Measurements from ENCODE around the gene SOST. TPM values are rescaled to one million over a fixed set of nuclear protein-coding genes. Genes with fewer than 3 reads are reported as not detected.

SOST gene
- total and polyA plus RNA-seq, 2 donors (not counting 1 experiment from before 2014, with no cell fraction given): not detected

DNA sequence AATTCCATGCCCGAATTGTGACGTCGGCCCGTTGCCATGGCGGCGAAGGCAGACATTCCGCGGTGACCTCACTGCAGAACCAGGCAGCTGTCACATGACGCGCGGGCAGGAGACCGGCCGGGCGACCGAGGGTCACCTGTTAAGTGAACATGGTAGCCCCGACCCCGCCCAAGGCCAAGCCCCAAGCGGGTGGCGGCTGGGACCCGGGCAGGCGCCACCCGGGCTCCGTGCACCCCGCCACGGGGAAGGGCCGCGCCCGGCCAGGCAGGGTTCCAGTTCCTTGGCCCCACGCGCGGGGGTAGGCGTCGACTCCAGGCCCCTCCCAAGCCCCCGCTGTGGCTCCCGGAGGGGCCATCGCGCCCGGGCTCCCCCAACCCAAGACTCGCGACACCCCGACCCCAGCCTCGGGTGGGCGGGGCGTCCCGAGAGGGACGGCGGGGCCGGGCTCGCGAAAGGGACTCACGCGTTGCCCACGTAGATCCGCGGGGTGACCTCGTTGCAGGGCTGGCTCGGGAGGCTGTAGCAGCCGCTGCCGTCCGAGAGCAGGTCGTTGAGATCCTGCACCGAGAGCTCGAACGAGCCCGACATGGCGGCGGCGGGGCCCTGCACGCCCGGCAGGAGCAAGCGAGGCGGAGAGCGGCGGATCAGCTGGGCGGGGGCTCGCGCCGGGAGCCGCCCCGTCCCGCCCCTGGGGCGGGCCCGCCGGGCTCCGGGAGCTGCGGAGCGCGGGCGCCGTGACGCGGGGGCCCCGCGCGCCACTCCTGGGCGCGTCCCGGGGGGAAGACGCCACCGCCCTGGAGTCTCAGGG lies 19.9 kb upstream of the SOST start, which contains the start of gene DUSP3:
Gene DUSP3, minus strand, starts transcription at position 641 of the 808 bp plus-strand sequence. Its CDS starts 53 bp downstream, at position 588.
- DNase-seq (peak; percentile 87), ATAC-seq (ENCODE audit: low read depth) (peak; percentile 96)
- H3K79me2 ChIP-seq (ENCODE audit: control insufficient read depth, insufficient read depth, low read length): peaks cover 3% of the 10 kb centered on the region
- peak within 1 kb of the TSS; percentile 64 to 86 for H3K27ac ChIP-seq (ENCODE audit: low read length in 2 of 2)
- H3K9ac ChIP-seq (ENCODE audit: low read length): peak within 1 kb of the TSS; percentile 94
- TF ChIP-seq, protein P1, sequence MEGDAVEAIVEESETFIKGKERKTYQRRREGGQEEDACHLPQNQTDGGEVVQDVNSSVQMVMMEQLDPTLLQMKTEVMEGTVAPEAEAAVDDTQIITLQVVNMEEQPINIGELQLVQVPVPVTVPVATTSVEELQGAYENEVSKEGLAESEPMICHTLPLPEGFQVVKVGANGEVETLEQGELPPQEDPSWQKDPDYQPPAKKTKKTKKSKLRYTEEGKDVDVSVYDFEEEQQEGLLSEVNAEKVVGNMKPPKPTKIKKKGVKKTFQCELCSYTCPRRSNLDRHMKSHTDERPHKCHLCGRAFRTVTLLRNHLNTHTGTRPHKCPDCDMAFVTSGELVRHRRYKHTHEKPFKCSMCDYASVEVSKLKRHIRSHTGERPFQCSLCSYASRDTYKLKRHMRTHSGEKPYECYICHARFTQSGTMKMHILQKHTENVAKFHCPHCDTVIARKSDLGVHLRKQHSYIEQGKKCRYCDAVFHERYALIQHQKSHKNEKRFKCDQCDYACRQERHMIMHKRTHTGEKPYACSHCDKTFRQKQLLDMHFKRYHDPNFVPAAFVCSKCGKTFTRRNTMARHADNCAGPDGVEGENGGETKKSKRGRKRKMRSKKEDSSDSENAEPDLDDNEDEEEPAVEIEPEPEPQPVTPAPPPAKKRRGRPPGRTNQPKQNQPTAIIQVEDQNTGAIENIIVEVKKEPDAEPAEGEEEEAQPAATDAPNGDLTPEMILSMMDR (IDR thresholded peaks at IDR 0.05): no peak
- TF ChIP-seq EZH2 (IDR thresholded peaks at IDR 0.05; ENCODE audit: borderline replicate concordance, insufficient read depth, low read depth, low read length, poor library complexity, severe bottlenecking): no peak
- H3K4me2 ChIP-seq (replicated peaks; ENCODE audit: low read depth, low read length, poor library complexity, severe bottlenecking): peak within 1 kb of the TSS; percentile 91
- CTCF ChIA-PET: interaction anchor here (0.5 to 1.3 kb wide), 4 partner anchors 11 to 85 kb away, joined by 3 to 5 read pairs (median 4); no protein-coding TSS in a partner anchor
- peaks cover 16 to 27% of the 10 kb centered on the region in 2 donors for H3K4me1 ChIP-seq (ENCODE audit: control insufficient read depth in 2 of 2, insufficient read depth in 2 of 2, low read length in 2 of 2)
- Mint-ChIP-seq H3K9me3 (ENCODE audit: insufficient read depth) (no peaks in the 10 kb centered on the region), H3K27me3 (peaks cover 29% of the 10 kb centered on the region), H3K27ac (peak within 1 kb of the TSS; percentile 79), H3K4me3 (peak within 1 kb of the TSS; percentile 94), H3K4me1 (peaks cover 16% of the 10 kb centered on the region)
- H3K36me3 ChIP-seq (replicated peaks in 1 of 2; ENCODE audit: control extremely low read depth in 1 of 2, control insufficient read depth in 1 of 2, extremely low read depth in 1 of 2, insufficient read depth in 2 of 2, low read length in 1 of 2): peaks cover 0 to 7% of the 10 kb centered on the region in 2 experiments
- peaks cover 0 to 23% (median 9%) of the 10 kb centered on the region in 4 experiments for H3K27me3 ChIP-seq (replicated peaks in 1 of 4; ENCODE audit: control extremely low read depth in 1 of 4, control insufficient read depth in 3 of 4, insufficient read depth in 4 of 4, low read length in 3 of 4)
- intact Hi-C loops (cut with micrococcal nuclease): no loop called here
- peak within 1 kb of the TSS; percentile 87 for H2AFZ ChIP-seq (ENCODE audit: insufficient read depth, low read depth, low read length, poor library complexity, severe bottlenecking)
- H3K9me3 ChIP-seq (ENCODE audit: control extremely low read depth in 1 of 3, control insufficient read depth in 2 of 3, insufficient read depth in 1 of 3, low read length in 2 of 3): no peaks in the 10 kb centered on the region
- H4K20me1 ChIP-seq (ENCODE audit: control insufficient read depth, insufficient read depth, low read length, poor library complexity, severe bottlenecking): no peaks in the 10 kb centered on the region
- under 1% methylated on average over 100 of the region's 100 CpGs for WGBS (ENCODE audit: insufficient coverage)
- POLR2A ChIA-PET: no interaction called here
- peak within 1 kb of the TSS; percentile 26 to 83 (median 80) for H3K4me3 ChIP-seq (ENCODE audit: control extremely low read depth in 1 of 5, extremely low read depth in 1 of 5, insufficient read depth in 1 of 5, low read depth in 2 of 5, low read length in 4 of 5)

Measured in B cell (primary cell).